HG03469 (cell line): ENCODE data around the gene RAB11FIP2.

Experiments
- ATAC-seq: cut with Tn5 transposase; IDR thresholded peaks from one replicate; pipeline ENCODE4 v1.9.1; 2021; ENCODE audit warnings: mild to moderate bottlenecking, moderate library complexity, moderate number of reproducible peaks; ENCODE audit not compliant: unreplicated experiment

Gene RAB11FIP2

DNA sequence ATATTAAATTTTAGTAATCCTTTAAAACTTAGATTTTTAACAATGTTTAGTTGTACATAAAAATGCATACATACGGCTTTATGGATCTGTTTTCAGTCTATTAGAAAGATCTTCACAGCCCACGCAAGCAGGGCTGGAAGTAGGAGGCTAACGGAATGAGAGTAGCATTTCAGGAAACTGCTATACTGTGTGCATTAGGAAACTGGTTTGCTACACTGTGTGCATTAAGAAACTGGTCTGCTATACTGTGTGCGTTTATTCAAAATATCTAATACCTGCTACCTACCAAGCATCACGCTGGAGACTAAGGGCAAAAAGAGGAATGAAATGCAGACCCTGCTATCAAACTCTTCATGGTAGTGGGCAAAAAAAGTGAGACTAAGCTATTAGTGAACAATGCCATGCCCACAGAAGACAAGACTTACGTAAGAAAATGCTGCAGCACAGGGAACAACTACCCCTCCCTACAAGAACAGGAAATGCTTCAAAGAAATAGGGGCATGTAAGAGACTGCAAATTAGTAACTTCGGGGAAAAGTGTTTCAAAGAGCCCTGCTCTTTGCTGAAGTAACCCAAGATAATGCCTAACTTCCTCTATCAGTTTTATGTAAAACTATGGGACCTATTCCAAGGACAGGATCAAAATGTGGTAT, 11.3 kb downstream of the RAB11FIP2 start:
- no peak for ATAC-seq

DNA sequence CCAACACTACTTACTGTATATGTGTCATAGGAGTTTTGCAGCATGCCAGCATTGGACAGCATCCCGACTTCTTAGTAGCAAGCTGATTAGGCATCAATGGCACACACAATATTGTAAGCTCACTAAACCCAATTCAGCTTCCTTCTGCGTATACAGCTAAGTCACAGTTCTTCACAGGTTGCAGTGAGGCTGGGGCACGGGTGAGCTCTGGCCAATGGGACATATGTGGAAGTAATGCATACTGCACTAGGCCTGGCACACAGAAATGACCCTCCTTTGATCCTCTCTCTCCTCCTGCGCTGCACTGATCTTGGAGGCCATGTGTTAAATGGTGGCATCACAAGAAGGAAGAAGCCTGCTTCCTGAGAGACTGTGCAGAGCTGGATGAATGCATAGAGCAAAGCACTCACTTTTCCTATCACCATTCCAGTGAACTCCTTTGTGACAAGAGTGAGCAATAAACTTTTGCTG, 11.9 kb downstream of the RAB11FIP2 start:
- ATAC-seq = no peak

DNA sequence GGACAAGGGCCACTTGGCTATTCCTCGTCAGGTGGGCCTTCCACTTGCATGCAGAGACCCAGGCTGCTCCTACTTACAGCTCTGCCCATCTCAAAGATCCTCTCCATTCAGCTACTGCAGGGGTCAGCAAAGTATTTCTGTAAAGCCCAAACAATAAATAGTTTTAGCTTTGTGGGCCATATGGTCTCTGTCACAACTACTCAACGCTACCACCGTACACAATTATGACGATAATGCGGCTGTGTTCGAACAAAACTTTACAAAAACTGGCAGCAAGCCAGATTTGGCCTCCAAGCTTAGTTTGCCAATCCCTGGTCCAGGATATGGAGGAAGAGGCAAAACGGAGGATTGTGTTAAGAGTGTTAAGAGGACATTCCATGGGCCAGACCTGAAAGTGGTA, 12.8 kb downstream of the RAB11FIP2 start:
- no peak for ATAC-seq

DNA sequence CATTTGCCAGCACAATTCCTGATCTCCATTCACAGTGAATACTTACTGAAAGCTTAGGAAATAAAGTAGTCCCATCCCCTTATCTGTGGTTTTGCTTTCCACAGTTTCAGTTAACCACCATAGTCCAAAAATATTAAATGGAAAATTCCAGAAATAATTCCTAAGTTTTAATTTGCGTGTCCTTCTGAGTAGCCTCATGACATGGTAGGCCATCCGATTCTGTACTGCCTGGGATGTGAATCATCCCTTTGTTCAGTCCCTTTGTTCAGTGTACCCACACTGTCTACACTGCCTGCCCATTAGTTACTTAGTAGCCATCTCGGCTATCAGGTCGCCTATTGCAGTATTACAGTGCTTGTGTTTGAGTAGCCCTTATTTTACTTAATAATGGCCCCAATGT, 14.2 kb downstream of the RAB11FIP2 start:
- no peak for ATAC-seq

DNA sequence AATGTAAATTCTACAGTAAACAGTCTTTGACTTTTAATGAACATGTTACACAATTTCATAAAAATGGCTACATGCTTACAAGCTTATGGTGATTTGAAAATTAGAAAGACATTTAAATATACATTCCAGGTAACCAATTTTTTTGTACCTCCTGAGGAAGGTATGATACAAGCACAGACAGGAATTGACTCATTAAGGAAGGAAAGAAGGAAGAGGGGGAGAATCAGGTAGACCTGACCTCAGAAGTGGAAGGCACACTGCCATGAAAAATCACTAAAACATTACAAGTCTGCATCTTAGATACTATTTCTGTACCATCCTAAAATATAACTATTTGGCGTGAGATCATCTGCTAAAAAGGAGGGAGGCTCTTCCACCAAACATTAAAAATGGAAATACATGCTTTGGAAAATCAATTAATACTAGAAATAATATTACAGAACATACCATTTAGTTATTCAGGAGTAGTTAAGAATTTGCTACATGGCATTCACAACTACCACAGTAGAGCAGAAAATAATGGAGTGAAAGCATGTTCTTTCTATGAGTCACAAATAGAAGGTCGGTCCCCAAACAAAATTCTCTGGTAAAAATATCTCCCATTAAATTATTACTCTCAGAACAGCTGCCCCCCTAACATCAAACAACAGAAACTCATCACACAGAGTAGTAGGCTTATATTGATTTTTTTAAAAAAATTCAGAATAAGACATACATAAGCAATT, 15.2 kb downstream of the RAB11FIP2 start:
- ATAC-seq = no peak

DNA sequence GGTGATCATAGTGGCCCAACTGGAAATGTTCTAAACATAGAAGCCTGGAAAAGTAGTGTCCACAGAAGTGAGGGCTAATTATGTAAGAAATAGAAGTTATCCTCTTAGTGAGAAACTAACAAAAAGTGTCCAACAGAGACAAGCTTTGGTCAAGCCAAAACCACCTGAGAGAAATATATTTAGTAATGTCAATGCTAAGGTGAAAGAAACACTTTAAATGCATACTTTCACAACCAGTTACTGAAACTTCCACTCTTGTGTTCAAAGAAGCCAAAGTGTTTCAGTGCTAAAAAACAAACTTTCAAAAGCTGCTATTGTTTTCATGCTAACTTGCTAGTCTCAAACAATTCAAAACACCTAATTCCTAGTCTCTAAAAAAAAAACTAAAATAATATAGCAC, 18.1 kb downstream of the RAB11FIP2 start:
- peak; percentile 97 for ATAC-seq

DNA sequence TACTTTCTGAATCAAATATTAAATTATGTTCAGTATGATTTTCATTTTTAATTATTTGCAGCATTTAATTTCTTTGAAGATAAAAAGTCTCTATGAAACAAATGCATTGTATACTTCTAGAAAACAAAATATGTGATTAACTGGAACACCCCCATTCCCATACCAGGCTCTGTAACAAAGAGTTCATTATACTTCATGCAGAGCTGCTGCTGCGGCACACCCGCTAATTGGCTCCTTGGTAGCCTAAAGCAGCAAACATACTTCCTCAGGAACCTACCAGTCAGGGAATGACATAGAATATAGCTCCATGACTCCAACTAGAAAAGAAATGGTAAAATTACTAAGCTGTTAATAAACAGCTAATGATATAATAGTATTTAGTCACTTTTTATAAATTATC, 19.3 kb downstream of the RAB11FIP2 start:
- no peak for ATAC-seq

DNA sequence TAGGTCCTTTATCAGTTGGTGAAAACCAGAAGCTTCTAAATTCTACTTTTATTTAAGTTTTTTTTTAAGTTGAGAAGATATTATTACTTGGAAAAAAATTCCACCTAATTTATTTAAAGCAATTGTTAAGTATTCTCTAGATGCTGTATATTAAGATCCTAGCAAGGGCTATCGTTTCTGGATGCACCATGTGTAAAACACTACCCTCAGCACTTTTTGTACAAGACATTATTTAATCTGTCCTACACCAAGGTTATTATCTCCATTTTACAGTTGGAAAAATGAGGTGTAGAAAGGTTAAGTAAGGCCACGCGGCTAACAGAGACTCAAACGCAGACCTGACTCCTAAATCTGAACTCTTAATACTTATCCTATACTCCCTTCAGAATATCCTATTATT, 19.8 kb downstream of the RAB11FIP2 start:
- no peak for ATAC-seq

DNA sequence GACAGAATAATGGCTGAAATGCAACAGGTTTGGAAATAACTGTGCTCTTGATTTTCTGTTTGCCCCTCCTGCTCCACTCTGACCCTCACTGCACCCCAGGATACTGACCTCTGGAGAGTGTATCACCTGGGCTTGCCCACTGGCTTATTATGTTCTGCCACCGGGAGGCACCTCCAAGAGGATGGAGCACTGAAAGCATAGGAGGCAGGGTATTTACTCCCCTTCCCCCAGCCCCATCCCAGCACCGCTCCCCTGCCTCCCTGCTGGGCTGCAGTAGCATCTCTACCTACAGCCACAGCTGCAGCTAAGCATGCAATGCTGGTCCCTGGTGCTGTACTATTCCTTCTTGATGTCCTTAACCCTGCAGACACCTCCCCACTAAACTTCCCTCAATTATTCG, 26.4 kb downstream of the RAB11FIP2 start:
- ATAC-seq = no peak

DNA sequence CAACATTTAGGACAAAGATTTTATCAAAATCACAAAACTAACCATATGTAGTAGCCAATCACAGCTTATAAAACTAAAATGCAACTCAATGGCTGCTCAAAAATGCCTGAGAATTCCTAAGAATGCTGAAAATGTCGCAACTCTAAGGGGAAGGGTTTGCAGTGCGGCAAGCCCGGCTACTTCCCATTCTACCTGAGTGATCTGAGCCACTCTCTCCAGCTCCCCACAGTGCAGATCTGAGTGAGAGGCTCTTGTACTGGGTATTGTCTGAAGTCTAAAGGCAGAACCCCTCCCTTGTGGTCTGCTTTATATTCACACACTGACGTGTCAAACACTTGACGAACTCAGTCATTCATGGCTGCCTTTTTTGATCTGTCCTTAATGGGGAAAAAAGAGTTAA, 28.9 kb downstream of the RAB11FIP2 start:
- no peak for ATAC-seq

DNA sequence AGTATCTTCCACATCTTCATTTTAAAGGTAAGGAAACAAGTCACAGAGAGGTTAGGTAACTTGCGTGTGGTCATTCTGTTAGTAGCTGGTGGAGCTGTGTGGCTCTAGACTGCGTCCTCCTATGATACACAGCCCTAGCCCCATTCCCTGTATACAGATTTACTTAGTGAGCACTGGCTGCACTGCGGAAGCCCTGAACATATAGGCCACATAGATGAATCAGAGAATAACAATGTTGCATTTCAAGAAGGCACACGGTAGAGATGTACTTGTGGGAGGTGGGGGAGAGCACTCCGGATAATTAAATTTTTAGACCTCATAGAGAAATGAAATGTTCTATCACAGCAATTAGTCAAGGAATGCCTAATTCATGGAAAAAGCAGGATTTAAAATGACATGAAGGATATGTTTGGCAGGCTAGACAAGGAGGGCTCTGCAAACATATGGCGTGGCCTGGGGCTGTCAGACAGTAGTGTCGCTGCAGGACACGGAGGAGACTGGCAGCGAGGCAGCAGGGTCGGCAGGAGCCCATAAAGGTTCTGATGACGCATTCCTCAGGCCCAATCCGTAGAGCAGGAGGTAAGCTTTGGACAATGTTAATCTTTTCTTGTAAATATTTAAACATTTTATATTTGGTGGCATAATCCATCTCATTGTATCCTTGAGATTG, 29.5 kb downstream of the RAB11FIP2 start:
- ATAC-seq = no peak

DNA sequence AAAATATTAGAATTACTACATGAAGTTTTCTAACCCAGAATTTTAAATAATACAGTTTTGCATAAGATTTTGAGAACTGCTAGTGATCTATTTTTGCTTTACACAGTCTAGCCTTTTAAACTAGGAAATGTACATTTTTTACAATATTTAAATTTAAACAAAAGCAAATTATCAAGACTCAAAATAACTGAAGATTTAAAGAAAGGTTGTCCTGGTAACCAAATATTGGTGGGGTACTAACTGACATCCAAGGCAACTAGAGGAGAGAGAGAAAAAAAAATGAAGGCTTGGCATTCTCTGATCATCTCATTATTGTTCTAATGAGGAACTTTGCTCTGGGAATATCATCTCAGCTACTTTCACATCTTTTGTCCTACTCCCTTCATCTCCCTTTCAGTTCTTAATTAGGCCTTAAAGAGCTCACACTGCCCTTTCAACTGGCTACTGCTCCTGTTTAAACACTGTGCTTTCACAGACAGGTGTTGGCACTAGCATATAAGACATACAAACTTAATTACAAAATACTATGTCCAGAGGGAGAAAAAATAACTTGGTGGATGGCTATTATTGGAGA, 33.7 kb downstream of the RAB11FIP2 start:
- ATAC-seq = no peak

DNA sequence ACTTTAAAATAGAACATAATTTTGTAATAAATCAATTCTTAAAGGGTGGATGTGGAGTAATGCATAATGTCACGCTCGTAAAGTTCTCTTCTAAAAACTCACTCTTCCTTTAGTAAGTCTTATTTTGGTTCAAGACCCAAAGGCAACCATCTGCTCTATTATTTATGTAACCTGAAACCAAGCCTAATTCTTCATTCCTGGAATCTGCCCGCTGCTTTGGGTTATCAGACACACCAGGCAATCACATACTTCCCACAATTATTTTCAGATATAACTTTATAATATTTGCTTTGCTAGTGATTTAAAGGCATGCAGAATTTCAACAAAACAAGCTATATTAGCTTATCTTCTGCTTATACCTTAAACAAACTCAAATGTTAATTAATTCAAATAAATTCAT, 39.0 kb downstream of the RAB11FIP2 start:
- no peak for ATAC-seq

DNA sequence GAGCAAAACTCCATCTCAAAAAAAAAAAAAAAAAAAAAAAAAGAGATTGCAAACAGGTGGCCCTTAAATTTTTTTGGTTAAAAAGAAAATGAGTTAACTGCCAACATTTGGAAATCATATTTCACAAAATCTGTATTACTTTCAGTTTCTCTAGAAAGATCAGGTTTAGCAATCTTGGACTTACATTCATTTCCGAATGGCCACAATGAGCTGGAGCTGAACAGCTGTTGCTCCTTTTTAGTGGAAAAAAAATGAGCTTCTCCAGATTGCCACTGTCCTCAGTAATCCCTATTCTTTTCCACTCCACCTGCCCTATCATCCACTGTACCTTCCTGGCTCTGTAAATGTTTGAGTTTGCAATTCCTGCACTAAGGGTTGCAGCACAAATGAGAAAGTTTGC, 43.6 kb downstream of the RAB11FIP2 start:
- no peak for ATAC-seq

DNA sequence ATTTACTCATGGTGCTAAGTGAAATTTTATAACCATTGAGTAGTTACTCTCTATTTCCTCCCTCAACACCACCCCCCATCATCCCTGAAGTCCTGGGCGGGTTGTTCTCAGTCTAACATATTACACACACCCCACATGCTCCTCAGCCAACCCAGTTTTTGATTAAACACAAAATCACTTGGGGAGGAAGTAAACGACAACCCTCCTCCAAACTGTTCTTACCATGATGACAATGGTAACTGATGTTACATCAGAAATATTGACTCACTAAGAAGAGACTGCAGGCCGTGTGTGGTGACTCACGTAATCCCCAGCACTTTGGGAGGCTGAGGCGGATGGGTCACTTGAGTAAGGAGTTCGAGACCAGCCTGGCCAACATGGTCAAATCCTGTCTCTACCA, 44.2 kb downstream of the RAB11FIP2 start:
- ATAC-seq = no peak

DNA sequence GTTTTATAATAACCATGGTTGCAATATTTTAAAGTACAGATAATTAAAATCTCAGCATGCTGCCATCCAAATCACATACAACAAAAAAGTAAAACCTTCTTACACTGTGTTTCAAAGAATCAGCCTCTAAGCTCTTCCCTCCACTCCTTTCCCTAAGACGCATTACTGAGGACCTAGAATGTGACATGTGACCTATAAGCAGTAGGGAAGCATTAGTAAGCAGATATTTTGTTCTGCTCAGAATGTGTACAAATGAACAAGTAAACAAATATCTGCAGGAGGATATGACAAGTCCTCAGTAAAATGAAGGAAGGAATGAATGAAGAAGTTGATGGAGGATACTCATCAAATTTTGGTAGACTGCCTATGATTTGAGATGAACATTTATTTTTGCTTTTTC, 49.1 kb downstream of the RAB11FIP2 start:
- ATAC-seq = no peak

DNA sequence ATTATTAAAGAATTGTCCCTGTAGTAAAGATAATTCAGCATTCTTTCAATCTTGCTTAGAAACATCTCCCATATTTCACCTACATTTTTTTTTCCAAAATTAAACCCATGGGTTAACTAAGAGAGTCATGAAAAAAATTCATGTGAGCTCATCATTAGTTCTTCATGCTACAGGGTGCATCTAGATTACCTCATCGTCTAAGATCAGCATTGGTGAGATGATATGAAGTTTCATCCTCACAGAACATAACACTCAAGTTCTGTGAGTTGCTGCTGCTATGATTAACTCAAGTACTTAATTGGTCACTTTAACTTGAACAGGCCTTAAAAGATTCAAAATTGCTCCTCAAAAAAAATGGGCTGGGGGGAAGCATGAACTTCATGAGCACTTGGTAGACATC, 50.0 kb downstream of the RAB11FIP2 start:
- no peak for ATAC-seq

DNA sequence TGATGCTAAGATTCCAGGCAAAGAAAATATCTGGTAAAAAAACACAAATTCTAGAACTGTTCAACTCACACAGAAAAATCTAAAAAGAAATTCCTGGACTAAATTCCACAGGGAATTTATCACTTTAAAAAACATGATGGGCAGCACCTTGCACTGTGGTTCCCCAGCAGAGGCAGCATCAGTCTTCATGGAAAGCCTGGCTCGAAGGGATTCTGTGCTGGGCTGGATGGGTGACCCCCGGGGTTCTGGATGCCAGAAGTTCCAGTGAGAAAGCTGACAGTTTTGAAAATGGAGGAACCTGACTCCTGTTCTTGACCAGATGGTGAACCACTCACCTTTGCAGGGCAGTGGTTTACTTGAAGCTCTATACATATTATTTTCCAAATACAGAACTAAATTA, 52.0 kb downstream of the RAB11FIP2 start:
- ATAC-seq = no peak

DNA sequence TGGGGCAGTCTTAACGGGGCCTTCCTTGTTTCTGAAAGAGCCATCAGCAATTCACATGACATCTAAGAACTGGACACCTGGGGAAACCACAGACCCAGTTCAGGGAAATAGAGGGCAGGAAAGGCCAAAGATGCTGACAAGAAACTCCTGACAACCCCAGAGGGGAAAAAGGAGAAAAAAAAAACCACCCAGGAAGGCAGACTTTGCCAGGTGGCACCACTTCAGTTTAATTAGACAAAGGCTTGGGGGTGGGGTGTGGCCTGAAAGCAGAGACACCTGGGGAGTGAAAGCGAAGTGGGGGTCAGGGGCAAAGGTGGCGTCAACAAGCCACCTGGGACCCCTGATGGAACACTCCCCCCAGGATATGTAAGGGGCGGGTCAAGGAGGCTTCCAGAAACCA, 53.6 kb downstream of the RAB11FIP2 start:
- no peak for ATAC-seq

DNA sequence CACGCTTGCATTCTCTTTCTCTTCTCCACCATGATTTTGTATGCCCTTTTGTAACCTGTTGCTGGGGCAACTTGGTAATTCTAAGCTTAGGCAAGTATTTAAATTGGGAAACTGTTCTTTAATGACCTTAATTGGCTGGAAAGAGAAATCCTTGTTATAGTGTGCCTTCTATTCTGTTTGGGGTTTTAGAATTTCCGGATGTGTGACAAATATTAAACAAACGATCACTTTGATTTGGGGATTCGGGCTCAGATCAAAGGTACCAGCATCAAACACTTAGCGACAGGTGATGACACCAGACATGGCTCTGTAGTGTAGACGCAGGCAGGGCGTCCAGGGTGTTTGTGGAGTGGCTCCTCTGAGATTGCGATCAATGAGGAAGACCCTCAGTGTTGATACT, 55.0 kb downstream of the RAB11FIP2 start:
- no peak for ATAC-seq

DNA sequence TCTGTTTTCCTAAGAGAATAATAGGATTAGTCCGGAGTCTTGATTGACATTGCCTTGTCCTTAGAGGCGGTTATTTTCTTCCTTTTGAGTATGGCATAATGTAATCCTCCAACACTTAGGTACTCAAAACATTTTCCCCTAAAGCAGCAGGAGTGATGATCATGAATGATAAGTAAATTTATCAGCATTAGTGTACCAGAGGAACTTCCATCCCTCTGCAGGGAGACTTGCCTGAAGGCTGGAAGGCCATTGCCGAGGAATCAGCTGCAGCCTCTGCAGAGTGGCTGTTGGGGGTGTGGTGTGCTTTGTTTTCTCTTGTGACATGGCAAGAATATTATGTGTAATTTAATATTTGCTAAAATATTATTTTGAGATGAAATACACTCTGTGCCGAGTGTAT, 56.8 kb downstream of the RAB11FIP2 start:
- no peak for ATAC-seq

DNA sequence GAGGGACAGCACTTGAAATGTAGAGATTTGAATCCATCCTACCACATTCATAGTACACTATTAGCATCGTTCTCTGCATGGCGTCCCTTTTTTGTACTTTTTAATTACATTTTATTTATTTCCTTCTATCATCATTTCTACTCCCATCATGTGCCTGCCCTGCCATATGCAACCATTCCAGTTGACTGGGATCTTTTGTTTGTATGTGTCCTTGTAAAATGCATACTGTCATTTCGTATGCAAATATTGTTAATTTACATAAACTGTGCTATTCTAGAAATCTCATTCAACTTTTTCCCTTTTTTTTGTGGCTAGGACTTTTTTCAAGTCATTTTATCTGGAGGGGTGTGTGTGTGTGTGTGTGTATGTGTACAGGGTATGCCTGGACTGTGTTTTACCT, 57.9 kb downstream of the RAB11FIP2 start:
- no peak for ATAC-seq
